ENCODE results near the gene HEPN1.

- TF ChIP-seq EZH2phosphoT487 (conservative IDR thresholded peaks at IDR 0.05; ENCODE audit: low read length): no peak
- TF ChIP-seq CTCF (IDR thresholded peaks at IDR 0.05; ENCODE audit: insufficient read depth, low read length, poor library complexity, severe bottlenecking): no peak
Measured at GRCh38 chr11:124899383-124900145, 19.5 kb upstream of the HEPN1 start.

All from SU-DHL-6 (cell line).